ENCODE data around the gene DHCR24. TPM values are rescaled to one million over a fixed set of nuclear protein-coding genes. Genes with fewer than 3 reads are reported as not detected.

The DHCR24 gene
- total RNA-seq, 2 donors from 2014 or later: 13.4 to 20.4 TPM

DNA sequence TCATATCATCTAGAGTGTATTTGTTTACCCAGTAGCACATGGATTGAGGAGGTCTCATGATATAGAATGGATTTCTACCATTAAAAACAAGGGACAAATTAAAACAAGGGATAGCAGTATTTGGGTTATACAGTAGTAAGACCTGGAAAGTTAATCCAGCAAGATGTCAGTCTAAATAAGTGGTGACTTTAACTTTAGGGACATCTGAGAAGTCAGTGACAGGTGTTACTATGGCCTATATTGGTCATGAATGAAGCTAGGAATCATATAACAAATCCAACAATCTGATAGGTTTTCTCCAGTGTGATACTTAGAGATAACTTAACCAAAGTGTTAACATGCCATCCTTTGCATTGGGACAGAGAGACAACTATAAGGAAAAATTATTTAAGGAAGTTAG is 42.7 kb upstream of the DHCR24 start:
- TF ChIP-seq CTCF (IDR thresholded peaks at IDR 0.05): no peak
- no peak overlapping the region for H3K27ac ChIP-seq
- no peak overlapping the region for H3K4me3 ChIP-seq

GRCh38 chr1:54928327-54928726 is 41.3 kb upstream of the DHCR24 start:
- H3K4me1 ChIP-seq: peaks cover 0 to 13% of the 10 kb centered on the region in 2 donors
- H3K27ac ChIP-seq: peak overlapping the region; percentile 52 to 73

More for the DNA sequence above, 42.7 kb upstream of the DHCR24 start:
- no peak for DNase-seq (ENCODE audit: low spot score)
- Histone ChIP-seq H3K9me3 (no peaks in the 10 kb centered on the region), H3K27me3 (no peaks in the 10 kb centered on the region), H3K36me3 (no peaks in the 10 kb centered on the region), H3K4me1 (peaks cover 0 to 13% of the 10 kb centered on the region in 2 donors)

DNA sequence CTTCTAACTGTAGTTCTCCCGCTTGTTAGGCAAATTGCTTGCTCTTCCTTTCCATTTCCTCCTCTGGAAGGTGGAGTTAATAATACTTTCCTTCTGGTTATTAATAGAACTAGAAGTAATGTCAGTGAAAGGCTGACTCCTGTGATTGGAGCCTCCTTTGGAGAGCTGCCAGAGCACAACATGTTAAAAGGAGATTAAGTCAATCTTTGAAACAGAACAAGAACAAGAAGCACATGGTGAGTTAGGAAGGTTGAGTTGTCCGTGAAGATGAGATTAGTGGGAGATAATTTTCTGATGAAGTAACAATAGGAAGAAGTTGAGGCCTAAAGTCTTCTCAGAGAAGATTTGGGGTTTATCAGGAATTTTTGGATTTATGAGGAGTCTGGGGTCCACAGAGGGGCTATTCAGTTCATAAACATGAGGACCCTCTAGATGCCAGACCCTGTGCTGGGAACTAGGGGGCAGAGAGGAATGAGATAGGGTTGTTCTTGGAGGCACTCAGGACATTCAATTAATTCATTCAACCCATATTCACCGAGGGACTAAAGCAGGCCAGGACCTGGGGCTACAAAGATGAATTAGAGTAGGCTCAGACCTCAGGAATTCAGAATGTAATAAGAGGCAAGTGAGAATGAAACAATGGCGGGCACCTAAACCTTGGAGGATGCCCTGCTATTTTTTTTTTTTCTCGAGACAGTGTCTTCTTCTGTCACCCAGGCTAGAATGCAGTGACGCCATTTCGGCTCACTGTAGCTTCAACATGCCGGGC is 40.7 kb upstream of the DHCR24 start:
- no peaks in the 10 kb centered on the region for H3K27me3 ChIP-seq
- H3K36me3 ChIP-seq: no peaks in the 10 kb centered on the region
- no peak for DNase-seq (ENCODE audit: low spot score)
- TF ChIP-seq CTCF (IDR thresholded peaks at IDR 0.05): no peak
- H3K27ac ChIP-seq: peak overlapping the region; percentile 52 to 73
- H3K9me3 ChIP-seq: no peaks in the 10 kb centered on the region
- H3K4me1 ChIP-seq: peaks cover 0 to 19% of the 10 kb centered on the region in 2 donors
- H3K4me3 ChIP-seq: no peak overlapping the region

More at GRCh38 chr1:54928327-54928726, 41.3 kb upstream of the DHCR24 start:
- Histone ChIP-seq H3K9me3 (no peaks in the 10 kb centered on the region), H3K36me3 (no peaks in the 10 kb centered on the region), H3K4me3 (no peak overlapping the region), H3K27me3 (no peaks in the 10 kb centered on the region)
- no peak for DNase-seq (ENCODE audit: low spot score)
- no peak for TF ChIP-seq CTCF (IDR thresholded peaks at IDR 0.05)

DNA sequence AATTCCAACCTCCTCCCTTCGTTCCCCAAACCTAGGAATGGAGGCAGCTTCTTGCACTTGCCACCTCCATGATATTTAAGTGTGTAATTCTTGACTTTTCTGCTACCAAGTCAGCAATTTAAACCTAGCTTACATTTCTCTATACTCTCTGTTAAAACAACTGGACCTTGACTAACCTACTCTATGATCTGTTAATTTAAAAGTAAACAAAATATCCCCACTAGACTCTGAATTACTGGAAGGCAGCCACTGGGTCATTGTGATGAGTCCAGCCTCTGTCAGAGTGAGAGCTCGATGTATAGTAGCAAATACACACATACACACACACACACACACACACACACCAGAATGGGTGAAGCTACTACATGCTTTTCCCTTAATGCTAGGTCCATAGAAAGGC is 40.0 kb upstream of the DHCR24 start:
- DNase-seq (ENCODE audit: low spot score): no peak
- Histone ChIP-seq H3K36me3 (no peaks in the 10 kb centered on the region), H3K4me3 (no peak overlapping the region), H3K4me1 (peaks cover 0 to 20% of the 10 kb centered on the region in 2 donors), H3K27me3 (no peaks in the 10 kb centered on the region), H3K27ac (peak overlapping the region; percentile 52 to 73), H3K9me3 (no peaks in the 10 kb centered on the region)
- TF ChIP-seq CTCF (IDR thresholded peaks at IDR 0.05): no peak

DNA sequence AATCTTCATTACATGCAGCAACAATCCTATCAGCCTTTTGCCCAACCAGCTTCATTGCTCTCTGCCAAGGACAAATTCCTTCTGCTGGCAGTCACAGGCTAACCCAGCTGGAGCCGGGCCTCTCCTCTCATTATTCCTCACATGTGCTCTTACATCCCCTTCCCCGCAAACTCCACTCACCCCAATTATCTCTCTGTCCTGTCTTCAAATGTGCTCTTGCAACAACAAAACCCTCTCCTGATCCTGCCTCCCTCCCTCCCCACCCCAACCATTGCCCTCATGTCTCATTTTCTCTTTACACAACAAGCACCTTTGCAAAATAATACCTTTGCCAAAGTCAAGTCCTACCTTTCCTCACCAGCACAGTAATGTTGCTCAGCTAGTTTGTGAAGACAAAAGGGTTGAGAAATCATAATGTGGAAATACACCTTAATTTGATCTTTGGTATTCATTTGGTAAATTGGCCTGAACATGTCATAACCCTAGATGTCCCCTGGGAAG is 36.0 kb upstream of the DHCR24 start:
- Histone ChIP-seq H3K4me1 (peaks cover 0 to 20% of the 10 kb centered on the region in 2 donors), H3K27ac (peak overlapping the region; percentile 42 to 77)
- DNase-seq (ENCODE audit: low spot score): no peak

More for the DNA sequence above, 36.0 kb upstream of the DHCR24 start:
- no peaks in the 10 kb centered on the region for H3K27me3 ChIP-seq
- H3K4me3 ChIP-seq: no peak overlapping the region
- H3K36me3 ChIP-seq: no peaks in the 10 kb centered on the region
- TF ChIP-seq CTCF (IDR thresholded peaks at IDR 0.05): no peak
- no peaks in the 10 kb centered on the region for H3K9me3 ChIP-seq

All from right atrium auricular region (tissue), 2 donors.